Ishikawa (cell line): ENCODE data around the gene GATAD2B.

Source experiments
- EP300 ChIP-seq: IDR thresholded peaks from 2 replicates; pipeline ENCODE4 v1.6.1; 2012; ENCODE audit warnings: borderline replicate concordance
- RAD21 ChIP-seq: IDR thresholded peaks from 2 replicates; pipeline ENCODE4 v1.6.1; 2012; ENCODE audit warnings: low read depth
- REST ChIP-seq: IDR thresholded peaks from 2 replicates; pipeline ENCODE4 v1.6.1; 2012; ENCODE audit warnings: low read depth, mild to moderate bottlenecking

- TF ChIP-seq REST (no peak), EP300 (no peak), RAD21 (no peak)
These were observed 116.7 kb downstream of the GATAD2B start for GRCh38 chr1:153805886-153806719.
